Stimulated activated CD8-positive, alpha-beta memory T cell treated with anti-CD3 and anti-CD28 coated beads, Interleukin-15, amount 100 ng/mL, for 1 hour (primary cell): Measurements from ENCODE around the gene NSUN3.

Experiments used
- DNase-seq: peaks from one replicate; pipeline ENCODE4 v3.0.0-alpha.2; 2020; ENCODE audit warnings: low read depth

Gene NSUN3

GRCh38 chr3:94130690-94131089 is 67.8 kb downstream of the NSUN3 start:
- no peak for DNase-seq

DNA sequence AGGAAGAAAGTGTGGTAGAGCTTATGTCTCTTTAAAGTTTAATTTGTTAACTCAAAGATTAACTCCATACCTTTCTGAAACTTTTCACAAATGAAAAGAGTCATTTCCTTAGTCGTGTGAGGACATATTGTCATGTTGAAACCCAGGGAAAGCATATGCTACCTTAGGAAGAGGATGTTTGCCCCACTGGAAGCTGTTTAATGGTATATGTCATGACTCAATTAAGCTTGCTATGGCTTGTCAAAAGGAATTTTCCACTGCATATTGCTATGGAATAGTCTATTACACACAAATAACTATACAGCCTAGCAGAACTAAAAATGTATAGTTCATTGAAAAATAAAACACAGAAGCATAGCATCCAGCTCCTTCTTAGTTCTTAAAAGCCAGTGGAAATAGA is 69.9 kb downstream of the NSUN3 start:
- DNase-seq = no peak

DNA sequence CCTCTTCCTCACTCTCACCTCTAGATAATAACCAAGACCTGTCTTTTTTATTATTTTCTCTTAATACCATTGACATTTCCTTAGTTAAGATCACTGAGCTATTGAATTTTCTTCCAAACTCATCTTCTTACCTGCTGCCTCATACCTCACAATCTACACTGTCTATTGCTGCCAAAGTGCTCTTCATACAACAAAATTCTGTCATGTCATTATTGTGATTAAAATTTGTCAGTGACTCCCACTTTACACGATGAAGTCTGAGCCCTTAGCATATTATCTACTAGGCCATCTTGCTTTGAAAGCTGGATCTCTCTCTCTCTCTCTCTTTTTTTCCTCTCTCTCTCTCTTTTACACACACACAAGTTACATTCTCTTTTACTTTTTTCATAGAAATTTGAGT is 73.3 kb downstream of the NSUN3 start:
- DNase-seq = no peak

- DNase-seq = no peak
Observed at GRCh38 chr3:94137377-94137776, 74.5 kb downstream of the NSUN3 start.

DNA sequence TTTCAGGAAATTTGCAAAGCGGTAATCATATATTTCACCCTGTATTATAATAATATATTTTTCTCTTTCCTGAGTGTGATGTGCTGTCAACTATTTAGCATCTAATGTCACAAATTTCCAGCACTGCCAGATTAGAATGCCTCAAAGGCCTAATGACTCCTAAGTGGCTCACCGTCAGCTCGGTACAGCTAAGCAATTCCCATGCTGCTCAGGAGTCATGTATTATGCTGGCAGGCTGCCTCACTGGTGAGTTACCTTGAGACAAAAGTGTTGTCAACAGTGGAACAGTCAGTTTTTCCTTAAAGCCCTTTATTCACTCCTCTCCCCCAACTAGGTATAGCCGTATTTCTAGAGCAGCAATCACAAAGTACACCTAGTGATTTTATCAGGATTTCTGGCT is 83.6 kb downstream of the NSUN3 start:
- DNase-seq = no peak

GRCh38 chr3:94147012-94147411 is 84.2 kb downstream of the NSUN3 start:
- DNase-seq = no peak

DNA sequence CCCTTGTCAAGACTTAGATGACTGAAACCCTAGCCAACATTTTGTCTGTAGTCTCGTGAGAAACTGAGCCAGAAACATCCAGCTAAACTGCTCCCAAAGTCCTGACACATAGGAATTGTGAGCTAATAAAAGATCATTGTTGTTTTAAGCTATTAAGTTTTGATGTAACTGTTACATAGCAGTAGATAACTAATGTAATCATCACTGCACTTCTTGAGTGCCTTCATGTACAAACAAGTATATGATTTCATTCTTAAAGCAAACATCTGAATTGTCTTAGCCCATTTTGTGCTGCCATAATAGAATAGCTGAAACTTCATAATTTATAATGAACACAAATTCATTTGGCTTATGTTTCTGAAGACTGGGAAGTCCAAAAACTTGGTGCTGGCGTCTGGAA is 87.3 kb downstream of the NSUN3 start:
- DNase-seq = no peak

- DNase-seq = no peak
Observed at GRCh38 chr3:94156626-94157025, 93.8 kb downstream of the NSUN3 start.

GRCh38 chr3:94158512-94158911 is 95.7 kb downstream of the NSUN3 start:
- DNase-seq = no peak

DNA sequence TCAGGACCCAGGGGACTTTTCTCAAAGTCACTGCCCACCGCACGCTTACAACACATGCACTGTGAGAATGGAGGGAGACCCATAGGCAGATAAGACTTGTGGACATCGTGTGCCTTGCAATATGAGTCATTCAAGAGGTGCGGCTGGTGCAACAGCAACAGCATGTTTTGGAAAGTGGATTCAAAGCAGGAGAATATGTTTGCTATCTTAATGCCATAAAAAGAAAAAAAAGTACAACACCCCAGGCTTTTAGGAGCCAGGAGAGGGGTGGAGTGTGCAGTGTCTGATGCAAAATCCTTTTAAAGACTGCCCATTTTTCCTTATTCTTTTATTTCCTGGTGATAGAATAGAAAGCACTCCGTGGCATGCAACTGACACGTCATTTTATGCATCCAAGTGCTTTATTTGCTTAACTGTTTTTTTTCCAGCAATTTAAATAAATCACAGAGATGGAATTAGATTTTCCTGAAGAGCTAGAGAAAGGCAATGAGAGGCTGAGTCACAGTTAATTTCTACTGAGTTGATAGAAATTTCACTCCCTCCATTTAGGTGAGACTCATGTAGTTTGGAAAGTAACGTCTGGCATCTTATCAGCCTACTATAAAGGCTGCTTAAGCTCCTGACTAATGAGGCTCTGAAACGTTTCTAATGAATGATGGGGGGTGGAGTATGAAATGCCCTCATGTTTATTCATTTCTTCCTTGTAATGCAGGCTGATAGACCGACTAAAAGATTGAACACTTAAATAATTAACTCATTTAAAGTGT is 96.4 kb downstream of the NSUN3 start:
- no peak for DNase-seq

- DNase-seq = no peak
Observed at GRCh38 chr3:94162700-94163099, 99.8 kb downstream of the NSUN3 start.

- no peak for DNase-seq
Observed at GRCh38 chr3:94167346-94167745, 104.5 kb downstream of the NSUN3 start.

DNA sequence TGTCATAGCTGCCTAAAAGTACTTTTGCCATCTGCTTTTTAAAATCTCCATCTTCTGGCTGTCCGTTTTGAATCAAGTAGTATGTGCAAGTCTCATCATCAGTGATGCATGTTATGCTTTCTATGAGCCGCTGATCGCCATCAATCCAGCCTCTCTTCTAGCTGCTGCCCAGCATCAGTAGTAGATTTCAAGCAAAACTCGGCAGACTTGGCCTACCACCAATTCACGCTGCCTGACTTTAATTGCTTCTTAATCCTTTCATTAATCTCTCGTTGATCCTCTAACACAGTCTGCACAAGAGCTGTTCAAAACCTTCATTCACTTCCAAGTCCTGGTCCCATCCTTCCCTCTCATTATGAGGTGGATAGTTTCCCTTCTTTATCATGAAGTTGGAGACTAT is 104.9 kb downstream of the NSUN3 start:
- no peak for DNase-seq

GRCh38 chr3:94171954-94172353 is 109.1 kb downstream of the NSUN3 start:
- no peak for DNase-seq

DNA sequence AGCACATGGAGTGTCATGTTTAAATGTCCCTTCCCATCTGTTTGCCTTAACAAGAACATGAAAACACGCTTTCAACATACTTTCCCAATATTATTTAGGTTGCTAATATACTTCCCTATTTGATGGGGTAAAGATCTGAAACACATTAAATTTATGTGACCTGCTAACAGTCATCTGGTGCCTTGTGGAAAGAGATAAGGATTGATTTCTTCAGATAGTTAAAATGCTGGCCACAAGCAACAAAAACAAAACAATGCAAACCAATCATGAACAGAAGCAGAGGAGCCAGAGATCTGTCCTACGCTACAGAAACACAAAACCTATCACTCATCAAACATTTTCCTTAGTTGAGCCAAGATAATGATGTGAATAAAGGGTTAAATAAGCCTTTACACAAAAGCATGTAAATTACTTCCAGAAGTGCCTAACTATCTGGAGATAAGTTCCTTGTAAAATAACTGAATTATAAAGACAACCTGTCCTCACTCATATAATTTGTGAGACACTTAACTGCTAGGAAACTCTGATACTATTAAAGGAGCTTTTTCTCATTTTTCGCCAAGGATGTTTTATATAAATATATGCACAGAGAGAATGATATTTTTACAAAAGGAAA is 109.9 kb downstream of the NSUN3 start:
- no peak for DNase-seq

DNA sequence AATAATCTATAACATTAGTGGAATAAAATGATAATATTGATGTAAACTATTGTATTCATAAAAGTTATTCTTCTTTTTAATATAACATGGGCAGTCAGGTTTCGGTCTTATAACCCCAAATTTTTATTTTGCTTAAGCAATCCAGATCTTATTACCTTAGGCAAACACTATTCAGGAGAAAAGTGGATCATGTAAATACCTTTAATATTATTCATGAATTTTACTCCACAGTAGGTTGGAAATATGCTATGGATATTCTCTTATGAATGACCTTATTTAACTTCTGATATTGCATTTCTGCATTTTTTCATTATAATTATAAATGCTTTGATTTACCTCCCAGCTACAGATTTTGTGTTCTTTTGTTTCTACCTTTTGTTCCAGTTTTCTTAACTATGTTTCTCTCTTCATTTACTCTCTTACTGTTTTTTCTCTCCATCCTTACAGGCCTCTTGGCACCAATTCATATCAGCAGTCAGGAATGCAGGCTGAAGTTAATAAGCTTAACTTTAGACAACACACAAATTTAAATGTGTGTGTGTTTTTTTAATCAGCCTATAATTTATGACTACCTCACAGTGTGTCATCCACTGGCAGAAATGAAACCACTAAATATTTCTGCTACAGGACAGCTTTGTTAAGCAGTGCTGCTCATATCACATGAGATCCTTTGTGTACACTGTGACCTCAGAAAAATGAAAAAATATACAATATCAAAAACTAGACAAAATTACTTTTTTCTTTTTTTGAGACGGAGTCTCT is 111.0 kb downstream of the NSUN3 start:
- no peak for DNase-seq

- DNase-seq = no peak
Observed at GRCh38 chr3:94175677-94176076, 112.8 kb downstream of the NSUN3 start.

DNA sequence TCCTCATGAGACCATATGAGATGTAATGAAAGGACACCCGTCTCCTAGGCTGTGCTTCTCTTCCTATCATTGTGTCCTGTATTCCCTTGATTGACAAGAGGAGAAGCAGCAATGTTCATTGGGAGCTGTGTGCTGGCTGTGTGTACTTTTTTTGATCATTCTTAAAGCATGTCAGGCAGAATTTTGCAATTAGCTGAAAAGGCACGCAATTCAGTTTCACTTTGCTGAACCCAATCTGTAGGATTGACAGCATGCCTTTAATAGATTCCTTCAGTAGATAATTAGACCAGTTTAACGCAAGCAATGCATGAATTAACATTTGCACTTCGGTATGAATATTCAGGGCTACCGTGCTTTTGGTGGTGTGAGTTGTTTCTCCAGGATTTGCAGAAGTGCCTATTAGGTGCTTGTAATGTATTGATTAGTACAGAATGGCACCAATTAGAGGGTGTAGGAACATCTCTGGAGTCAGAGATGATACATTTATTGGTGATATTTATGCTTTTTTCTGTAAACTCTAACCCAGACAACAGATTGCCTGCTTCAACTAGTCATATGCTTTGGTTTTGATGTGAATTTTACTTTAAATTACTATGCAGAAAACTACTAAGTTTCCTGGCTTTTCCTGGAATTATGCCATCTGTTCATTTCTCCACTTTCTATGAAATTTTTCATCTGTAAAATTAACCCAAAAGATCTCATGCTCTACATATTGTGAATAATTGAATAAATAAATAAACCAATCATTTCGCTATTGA is 114.3 kb downstream of the NSUN3 start:
- no peak for DNase-seq
